ENCODE measurements around the gene NELFB.
"Not testable (repeated sequence)": the region's sequence is repeated elsewhere in the genome, so short reads cannot be mapped to it uniquely, and the experiment has no call there.

NELFB gene

DNA sequence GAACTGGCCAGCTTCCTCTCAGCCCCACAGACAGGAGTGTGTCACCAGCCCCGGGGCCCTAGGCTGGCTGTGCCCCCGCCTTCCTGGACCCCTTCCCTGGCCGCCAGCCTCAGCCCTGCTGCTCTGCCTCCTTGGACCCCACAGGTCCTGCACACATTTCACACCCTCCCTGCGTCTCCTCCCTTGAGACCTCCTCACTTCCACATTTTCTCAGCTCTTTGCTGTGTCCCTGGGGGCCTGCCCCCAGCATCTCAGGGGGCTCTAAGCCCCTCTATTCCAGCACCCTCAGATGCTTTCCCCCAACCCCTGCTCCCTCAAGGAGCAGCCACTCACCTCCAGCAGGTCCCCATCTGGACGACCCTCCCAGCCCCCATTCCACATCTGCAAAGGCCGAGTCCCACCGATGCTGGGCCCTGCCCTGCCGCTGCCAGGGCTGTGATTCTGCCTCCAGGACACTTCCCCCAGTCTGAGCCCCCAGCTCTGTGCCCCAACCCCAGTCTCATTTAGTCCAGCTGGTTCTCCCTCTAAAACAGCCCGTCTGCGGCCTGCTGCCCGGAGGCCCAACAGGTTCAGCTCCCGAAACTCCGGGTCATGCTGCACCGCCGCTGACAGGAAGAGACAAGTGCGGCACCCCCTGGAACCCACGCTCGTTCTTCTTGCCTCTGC lies 20.2 kb upstream of the NELFB start:
- no peak for DNase-seq

DNA sequence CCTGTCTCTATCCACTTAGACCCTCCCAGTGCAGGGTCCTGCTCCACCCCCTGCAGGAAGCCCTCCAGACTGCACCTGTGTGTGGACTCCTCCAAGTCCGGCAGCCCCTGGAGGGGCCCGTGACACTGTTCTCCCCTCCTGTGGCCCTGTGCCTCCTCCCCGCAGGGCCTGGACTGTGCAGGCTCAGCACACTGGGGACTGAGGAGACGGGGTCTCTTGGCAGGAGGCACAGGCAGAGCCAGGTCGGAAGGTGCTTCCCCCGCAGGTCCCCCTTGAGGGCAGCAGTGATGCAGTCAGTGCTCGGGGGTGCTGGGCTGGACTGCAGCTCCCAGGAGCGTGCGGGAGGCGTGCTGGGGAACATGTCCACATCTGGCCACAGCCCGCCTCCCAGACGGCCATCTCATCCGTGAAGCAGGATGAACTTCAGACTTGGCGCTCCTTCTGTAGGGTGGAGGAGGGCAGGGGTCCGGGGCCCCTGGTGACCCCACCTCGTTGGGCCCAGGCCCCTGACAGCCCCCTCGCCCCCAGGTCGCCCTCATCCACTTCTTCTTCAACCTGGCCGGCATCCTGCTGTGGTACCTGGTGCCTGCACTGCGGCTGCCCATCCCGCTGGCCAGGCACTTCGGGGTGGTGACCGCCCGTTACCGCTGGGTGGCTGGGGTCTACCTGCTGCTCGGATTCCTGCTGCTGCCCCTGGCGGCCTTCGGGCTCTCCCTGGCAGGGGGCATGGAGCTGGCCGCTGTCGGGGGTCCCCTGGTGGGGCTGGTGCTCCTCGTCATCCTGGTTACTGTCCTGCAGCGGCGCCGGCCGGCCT lies 19.5 kb upstream of the NELFB start:
- no peak for DNase-seq

DNA sequence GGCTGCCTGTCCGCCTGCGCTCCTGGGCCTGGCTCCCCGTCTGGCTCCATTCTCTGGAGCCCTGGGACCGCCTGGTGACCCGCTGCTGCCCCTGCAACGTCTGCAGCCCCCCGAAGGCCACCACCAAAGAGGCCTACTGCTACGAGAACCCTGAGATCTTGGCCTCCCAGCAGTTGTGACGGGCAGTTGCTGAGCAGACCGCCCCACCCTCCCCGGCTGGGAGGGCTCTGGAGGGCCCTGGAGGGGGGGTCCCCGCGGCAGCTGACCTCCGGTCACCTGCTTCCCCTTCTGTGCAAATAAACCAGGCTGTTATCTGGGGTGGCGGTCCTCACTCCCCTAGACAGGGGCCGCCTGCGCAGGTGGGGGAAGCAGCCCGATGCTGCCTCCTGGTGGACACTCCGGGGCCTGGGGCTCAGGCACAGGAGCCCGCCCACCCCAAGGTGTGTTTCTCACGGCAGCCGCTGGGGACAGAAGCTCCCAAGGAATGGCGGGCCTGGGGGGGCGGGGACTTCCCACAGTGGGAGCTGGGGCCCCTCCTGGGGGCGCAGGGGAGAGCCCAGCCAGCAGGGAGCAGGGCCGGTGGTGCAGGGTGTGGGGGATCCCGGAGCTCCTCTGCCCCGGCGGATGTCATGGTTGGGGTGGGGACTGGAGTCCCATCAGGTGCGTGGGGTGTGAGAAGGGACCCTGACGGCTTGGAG lies 18.7 kb upstream of the NELFB start:
- DNase-seq: peak; percentile 90

DNA sequence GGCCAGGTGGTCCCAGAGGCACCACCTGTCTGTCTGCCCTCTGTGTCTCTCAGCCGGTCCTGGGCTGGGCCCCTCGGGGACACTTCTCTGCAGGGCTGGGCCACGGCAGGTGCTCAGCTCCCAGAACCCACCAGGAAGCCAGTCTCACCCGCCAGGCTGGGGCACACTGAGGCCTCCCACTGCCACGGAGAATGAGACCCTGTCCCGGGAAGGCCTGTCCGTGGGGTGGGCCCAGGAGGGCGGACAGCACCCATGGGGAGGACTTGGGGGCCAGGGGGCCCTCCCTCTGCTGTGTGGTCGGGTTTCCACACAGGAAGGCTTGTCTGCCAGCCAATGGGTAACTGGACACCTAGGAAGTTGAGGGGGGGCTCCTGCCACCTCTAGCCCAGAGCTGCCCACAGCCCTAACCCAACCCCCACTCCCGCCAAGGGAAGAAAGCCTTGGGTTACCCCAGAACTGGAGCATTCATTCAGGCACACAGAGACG lies 18.1 kb upstream of the NELFB start:
- no peak for DNase-seq

DNA sequence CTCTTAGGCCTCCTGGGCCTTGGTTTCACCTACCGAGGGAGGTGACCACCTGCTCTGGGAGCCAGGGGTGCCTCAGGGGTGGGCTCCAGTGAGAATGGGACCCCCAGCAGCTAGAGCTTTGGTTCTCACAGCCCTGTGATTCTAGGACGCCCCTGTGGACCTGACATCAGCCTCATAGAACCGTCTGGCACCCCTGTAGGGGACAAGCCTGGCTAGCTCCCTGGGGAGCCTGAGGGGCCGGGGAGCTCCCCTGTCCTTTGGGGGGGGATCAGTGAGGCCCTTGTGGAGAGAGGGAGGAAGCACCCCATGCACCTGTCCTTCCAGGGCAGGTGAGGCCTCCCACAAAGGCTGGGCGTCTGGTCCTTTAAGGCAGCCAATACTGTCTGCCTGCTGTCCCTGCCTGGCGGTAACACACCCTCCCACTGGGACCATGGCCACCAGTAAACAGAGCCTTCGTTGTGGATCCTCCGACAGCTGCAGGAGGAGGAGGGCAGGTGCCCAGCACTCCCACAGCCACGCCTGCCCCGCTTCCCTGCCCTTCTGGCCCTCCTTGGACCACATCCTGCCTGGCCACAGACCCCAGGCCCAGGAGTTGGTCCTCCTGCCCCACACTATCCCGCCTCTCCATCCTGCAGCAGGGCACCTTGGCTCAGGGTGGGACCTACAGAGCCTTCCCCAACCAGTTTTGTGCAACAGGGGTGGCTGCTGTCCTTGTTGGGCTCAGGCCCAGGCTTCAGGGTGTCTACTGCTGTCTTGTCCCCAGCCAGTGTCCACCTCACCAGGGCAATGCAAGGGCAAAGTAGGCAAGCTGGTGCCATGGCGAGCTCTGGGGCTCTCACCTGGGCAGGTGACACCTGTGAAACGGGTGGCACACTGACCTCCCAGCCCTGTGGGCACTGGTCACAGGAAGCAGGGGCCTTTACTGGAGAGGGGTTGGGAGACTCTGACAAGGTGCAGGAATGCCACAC lies 17.1 kb upstream of the NELFB start:
- DNase-seq: no peak

DNA sequence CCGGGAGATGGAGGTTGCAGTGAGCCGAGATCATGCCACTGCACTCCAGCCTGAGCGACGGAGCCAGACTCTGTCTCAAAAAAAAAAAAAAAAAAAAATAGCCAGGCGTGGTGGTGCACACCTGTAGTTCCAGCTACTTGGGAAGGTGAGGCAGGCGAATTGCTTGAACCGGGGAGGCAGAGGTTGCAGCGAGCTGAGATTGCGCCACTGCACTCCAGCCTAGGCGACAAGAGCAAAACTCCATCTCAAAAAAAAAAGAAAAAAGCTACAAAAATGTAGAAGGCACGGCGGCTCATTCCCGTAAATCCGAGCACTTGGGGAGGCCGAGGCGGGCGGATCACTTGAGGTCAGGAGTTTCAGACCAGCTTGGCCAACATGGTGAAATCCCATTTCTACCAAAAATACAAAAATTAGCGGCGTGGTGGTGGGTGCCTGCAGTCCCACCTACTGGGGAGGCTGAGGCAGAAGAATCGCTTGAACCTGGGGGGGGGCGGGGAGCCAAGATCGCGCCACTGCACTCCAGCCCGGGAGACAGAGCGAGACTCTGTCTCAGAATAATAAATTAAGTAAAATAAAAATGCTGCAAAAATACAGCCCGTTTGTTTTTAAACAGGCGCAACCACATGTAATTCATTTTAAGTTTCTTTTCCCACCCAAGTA lies 15.5 kb upstream of the NELFB start:
- DNase-seq: not testable (repeated sequence)

DNA sequence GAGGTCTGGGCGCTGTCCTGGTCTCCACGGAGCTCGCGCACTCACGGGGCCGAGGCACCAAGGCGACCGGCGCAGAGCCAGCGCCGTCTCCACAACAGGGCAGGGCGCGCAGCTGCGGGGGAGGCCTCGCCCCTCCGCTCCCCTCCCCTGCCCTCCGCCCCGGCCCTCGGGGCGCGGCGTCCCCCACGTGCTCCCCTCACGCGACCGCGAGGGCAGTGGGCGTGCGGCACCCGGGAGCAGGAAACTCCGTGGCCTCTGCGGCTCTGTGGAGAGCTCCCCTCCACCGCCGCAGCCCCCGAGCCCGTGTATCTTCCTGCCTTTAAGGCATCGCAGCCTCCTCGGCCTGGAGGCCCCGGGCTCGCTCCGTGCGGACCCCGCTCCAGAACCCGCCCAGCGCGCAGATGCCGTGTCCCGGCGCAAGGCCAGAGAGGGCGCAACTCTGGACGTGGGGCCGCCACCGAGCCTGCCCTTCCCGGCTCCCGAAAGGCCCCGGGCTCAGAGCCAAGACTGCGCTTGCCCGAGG lies 14.7 kb upstream of the NELFB start:
- peak; percentile 75 for DNase-seq

DNA sequence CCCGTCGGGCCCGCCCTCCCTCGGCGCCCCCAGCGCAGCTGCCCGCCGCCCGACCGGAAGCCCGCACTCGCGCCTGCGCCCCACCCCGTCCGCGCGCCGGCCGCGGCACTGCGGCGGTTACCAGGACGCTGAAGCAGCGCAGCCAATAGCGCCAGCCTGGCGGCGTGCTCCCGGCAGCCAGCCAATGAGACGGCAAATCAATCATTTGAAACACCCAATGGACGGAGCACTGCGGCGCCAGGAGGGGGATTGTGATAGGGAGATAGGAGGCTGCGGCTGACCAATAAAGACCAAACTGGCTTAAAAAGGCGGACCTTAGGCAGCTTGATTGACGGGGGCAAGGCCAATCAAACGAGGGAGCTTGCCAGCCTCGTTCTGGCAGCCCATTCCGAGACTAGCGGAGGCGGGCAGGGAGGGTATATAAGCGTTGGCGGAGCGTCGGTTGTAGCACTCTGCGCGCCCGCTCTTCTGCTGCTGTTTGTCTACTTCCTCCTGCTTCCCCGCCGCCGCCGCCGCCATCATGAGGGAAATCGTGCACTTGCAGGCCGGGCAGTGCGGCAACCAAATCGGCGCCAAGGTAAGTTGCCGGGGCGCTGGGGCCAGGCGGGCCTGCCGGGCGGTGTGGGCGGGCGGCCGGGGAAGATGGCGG lies 14.2 kb upstream of the NELFB start, which contains the start of gene TUBB4B:
Gene TUBB4B, plus strand, starts transcription at position 447 of the 649 bp plus-strand sequence. Its CDS starts 74 bp downstream, at position 521.
- DNase-seq: peak; percentile 100

DNA sequence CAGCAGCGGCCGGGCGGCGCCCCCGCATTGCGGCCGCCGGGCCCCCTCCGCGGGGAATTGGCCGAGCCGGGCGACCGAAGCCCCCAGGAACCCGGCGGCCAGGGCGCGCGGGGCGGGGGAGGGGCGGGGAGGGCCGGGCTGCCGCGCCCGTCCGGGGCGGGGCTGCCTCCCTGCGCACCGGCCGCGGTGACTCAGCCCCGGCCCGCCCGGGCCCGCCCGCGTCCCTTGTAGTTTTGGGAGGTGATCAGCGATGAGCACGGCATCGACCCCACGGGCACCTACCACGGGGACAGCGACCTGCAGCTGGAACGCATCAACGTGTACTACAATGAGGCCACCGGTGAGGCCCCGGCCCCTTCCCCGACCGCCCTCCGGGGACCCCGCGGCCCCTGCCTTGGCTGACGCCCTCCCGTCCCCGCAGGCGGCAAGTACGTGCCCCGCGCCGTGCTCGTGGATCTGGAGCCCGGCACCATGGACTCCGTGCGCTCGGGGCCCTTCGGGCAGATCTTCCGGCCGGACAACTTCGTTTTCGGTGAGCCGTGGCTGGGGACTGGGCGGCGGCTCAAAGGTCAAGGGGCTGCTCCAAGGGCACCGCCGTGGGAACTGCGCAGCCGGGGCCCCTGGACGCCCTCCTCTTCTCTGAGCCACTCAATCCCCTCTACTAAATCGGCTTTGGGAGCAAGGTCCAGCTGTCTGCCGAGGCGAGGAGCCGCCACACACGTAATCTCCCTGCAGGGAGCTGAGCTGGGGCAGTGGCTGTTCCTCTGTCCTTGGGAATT lies 13.4 kb upstream of the NELFB start:
- DNase-seq: peak; percentile 79

DNA sequence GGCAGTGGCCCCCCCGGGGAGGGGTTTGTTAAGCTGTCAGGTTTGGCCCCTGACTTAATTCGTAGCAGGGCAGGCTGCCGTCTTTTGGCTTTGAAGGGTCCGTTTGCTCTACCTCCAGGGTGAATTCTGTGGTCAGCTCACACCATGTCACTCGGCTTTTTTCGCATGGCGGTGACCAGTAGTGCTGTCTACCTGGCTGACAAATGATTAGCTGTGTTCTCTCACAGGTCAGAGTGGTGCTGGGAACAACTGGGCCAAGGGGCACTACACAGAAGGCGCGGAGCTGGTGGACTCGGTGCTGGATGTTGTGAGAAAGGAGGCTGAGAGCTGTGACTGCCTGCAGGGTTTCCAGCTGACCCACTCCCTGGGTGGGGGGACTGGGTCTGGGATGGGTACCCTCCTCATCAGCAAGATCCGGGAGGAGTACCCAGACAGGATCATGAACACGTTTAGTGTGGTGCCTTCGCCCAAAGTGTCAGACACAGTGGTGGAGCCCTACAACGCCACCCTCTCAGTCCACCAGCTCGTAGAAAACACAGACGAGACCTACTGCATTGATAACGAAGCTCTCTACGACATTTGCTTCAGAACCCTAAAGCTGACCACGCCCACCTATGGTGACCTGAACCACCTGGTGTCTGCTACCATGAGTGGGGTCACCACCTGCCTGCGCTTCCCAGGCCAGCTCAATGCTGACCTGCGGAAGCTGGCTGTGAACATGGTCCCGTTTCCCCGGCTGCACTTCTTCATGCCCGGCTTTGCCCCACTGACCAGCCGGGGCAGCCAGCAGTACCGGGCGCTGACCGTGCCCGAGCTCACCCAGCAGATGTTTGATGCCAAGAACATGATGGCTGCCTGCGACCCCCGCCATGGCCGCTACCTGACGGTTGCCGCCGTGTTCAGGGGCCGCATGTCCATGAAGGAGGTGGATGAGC lies 12.6 kb upstream of the NELFB start:
- DNase-seq: no peak

DNA sequence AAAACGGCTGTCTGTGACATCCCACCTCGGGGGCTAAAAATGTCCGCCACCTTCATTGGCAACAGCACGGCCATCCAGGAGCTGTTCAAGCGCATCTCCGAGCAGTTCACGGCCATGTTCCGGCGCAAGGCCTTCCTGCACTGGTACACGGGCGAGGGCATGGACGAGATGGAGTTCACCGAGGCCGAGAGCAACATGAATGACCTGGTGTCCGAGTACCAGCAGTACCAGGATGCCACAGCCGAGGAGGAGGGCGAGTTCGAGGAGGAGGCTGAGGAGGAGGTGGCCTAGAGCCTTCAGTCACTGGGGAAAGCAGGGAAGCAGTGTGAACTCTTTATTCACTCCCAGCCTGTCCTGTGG lies 11.9 kb upstream of the NELFB start:
- DNase-seq: not testable (repeated sequence)

DNA sequence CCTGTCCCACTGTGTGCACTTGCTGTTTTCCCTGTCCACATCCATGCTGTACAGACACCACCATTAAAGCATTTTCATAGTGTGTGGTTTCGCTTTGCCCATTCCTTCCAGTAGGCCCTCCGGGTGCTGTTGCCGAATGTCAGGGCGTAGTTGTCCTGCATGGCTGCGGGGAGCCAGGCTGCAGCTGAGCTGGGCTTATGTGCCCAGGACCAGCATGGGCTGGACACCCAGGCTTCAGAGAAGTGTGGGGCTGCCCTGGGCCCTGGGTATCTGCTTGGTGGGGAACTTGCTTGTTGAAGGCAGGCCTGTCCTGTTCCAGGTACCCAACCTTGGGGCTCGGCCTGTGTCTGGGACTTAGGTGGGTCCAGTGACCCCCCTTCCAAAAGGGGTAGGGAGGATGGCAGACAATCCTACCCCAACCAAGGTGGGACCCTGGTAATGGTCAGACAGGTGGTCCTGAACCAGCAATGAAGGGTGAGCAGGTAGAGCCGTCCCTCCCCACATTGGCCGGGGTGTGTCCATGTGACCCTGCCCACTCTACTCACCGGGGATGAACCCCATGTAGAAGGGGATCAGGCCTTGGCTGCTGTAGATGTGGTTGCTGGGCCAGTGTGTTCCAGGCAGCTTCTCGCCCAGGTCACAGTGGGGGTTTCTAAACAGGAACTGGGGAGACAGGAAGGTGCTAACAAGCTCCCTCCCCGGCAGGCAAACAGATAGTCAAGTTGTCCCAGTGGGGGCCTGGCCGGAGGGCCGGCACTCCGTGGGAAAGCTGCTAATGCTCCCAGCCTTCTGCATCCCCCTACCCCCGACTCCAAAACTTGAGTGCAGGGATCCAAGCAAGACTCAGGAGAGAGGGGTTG lies 11.3 kb upstream of the NELFB start:
- DNase-seq: no peak

DNA sequence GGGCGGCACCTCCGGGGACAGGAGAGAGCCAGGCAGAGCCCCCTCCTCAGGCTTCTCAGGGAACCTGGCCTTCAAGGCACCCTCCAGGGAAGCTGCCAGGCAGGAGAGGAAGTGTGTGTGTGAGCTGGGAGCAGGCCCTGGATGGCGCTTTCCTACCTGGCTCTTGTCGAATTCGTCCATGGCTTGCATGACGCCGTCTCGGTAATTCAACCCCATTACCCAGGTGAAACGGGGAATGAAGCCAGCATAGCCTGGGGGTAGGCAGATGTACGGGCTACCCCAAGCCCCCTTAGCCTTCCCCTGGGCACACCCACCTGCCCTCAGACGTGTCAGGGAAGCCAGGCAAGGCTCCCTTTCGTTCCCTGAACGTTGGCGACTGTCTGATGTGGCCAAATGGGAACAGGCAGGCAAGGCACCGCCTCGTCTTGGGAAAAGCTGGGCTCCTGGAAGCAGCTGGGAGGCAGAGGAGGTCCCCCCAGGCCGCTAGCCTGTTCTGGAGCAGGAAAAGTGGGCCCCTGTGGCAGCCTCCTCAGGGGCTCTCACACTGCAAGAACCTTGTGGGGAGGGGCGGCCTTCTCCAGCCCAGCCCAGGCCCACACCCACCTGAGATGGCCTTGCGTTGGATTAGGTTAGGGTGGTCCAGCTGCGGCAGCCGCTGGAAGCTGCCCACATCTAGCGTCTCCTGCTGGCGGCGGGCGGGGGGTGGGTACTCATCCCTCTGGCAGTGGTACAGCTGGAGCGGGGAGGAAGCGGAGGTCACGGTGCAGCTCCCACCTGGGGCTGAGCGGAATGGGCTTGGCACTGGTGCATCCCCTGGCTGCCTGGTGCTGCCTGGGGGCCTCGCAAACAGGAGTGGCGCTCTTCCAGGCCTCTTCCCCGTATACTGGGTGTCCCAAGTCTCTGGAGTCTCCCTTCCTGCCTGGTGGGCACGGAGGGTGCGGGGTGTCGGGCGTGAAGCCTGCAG lies 10.4 kb upstream of the NELFB start:
- DNase-seq: no peak

DNA sequence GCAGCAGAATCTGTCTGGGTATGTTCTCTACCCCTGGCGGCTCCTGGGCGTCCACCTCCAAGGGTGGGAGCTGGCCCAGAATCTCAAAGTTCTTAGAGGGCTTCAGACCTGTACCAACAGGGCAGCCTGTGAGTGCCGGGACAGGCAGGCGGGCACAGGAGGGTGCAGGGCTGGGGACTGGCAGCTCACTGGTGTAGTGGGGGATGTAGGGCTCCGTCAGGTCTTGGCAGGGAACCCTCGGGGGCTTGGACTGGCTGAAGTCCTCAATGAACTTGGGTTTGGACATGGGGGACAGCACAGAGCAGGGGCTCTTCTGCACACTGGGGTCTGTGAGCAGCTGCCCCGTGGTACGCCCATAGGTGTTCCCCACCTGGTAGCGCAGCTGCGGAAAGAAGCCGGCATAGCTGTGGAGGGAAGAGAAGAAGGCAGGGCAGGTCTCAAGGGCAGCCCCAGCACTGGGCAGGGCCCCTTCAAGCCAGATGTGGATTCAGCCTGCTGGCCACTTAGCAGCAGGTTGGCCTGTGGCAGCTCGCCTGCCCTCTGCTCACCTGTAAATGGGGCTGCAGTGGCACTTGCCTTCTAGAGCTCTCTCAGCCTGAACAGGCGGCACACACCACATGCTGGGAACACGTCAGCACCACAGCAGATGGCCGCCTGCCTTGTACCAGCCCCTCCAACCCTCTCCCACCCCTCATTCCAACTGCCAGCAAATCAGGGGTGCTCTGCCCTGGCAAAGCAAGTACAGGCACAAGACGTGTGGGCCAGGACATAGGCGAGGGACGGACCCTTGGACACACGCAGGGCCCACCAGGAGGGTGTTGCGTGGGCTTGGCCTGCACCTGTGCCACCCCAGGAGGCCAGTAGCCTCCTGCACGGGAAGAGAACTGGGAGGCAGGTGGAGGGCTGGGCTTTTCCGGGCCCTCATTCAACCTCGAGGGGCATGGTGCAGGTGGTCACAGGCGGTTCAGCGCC lies 9.4 kb upstream of the NELFB start:
- no peak for DNase-seq

DNA sequence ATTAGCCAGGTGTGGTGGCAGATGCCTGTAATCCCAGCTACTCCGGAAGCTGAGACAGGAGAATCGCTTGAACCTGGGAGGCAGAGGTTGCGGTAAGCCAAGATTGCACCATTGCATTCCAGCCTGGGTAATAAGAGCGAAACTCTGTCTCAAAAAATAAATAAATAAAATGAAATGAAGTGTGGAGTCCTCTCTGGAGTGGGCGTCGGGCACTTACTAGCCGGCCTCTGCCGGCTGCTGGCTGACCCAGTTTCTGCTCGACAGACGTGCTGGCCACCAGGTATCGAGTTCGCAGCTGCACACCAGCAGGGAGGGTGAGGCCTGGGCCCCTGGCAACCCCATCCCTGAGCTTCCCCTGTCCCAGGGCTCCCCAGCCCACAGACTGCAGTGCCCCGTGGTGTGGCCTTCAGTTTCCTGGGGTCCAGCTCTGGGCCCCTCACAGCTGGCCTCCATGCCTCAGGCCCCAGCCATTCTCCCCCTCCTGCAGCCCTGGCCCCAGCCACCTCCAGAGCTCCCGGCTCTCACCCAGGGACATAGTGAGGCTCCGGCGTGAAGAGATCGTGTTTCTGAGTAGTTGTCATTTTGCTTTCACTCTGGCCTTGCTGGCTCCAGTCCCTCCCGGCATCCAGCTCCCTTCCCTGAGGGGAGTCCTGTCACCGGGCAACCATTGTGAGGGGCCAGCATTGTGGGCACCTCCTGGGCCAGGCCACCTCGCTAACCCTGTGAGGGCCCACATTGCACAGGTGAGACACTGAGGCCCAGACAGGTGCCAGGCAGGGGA lies 7.8 kb upstream of the NELFB start:
- no peak for DNase-seq
